IPS DF 4.7 (cell line): Measurements from ENCODE around the gene NFIA.

Source experiments
- DNase-seq: peaks from one replicate; pipeline ENCODE4 v3.0.0-alpha.2; 2013; ENCODE audit warnings: low spot score; ENCODE audit errors: extremely low read depth

NFIA gene

DNA sequence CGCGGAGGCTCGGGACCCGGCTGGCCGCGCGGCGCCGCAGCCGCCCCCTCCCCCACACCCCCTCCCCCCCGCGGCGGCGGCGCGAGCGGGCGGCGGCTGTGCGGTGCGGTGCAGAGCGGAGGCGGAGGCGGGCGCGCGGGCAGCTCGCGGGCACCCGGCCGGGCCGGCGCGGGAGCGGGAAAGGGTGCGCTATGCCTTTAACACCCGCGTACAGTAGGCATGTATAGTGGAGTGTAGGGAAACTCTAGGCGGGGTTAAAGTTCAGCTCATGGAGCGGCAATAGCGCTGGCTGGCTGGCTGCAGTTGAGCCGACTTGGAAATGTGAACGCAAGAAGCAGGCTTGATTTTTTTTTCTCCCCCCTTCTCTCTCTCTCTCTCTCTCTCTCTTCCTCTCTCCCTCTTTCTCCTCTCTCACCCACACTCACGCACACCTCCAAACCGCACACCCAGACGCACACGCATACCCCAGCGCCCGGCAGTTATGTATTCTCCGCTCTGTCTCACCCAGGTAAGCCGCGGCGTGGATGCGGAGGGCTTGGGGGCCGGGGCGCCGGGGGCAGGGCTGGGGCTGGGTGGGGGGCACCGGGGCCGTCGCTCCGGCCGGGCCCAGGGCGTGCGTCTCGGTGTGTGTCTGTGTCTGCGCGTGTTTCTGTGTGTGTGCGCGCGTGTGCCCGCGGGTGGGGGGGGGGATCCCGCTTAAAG, at the start of gene NFIA:
TSS of gene NFIA (plus strand) at position 251 of the 702 bp plus-strand sequence.
- no peak for DNase-seq

DNA sequence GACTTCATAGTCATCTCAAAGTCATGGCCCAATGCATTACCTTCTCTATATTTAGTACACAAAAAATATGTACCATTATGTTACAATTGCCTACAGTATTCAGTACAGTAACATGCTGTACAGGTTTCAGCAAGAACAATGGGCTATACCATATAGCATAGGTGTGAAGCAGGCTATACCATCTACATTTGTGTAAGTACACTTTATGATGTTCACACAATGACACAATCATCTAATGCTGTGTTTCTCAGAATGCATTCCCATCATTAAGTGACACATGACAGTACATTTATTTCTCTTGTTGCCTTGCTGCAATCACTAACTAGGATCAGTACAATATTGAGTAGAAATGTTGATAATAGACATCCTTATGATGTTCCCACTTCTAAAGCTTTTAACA, 46.5 kb upstream of the NFIA start:
- DNase-seq: no peak

DNA sequence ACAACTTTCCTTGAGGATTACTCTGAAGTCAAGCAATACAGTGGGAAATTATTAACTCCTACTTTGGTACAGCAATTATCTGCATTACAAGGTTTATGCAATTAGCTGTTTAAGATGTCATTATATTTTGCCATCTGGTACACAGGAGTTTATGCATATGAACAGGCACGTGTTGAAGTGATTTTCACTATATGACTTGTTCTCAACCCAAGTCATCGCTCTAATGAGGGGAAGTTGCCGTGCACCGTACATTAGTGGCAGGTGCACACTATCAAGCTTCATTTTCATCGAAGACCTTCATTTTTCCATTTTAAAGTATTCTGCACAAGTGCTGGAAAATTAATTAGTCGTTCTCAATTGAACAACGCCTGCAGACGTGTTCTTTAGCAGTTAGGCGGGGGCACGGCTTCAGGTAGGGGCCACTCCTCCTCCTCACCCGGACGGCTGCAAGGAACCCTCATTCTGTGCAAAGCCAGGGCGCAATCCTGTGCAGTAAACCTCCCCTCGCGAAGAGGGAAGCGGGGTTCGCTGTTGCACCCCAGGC, 39.8 kb upstream of the NFIA start:
- DNase-seq: no peak

DNA sequence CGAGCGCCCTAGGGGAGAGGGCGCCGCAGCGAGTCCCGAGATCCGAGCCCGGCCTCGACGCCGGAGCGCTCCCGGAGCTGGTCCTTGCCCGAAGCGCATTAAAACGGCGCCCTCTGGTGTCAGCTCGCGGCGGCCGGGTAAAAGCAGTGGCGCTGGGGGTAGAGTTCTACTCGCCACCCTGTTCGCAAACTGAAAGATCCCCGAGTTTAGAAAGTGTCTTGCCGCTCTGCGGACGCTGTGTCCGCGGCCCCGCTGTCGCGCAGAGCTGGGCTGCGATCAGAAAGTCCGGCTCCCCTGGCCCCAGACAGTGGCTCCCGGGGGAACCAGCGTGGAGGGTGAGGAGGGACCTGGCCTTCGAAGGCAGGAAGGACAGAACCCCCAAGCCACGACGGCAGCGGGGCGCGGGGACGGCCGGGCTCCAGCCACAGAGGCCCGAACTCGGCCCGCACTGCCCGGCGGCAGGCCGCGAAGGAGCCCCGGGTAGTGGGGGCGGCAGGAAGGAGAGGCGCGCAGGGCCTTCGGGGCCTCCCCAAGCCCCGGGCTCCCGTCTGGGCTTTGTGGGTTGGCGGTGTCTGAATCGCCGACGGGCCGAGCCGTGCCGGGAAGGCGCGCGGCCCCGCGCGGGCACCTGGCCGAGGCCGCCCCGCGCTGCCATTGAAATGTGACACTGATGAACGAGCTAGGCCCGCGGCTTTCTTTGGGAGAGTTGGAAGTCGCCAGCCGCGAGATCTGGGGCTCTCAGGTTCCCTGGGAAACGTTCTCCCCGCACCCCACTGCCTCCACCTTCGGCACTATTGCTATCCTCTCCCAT, 39.1 kb upstream of the NFIA start:
- no peak for DNase-seq

DNA sequence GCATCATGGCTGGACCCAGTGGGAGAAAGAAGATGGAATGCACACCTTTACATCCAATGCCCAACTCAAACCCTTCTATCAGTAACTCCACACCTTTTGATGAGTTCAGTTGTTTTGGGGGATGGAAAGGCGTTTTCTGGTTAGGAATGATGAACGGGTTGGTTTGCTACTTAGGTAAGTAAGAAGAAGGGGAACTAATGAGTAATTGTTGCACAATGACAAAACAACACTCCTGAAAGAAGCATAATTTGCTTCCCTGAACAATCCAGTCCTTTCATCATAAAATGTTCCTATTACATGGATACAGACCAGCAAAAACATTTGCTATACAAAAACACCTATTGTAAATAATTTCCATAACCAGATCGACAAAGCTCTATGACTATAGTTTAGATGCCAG, 35.9 kb upstream of the NFIA start:
- no peak for DNase-seq

DNA sequence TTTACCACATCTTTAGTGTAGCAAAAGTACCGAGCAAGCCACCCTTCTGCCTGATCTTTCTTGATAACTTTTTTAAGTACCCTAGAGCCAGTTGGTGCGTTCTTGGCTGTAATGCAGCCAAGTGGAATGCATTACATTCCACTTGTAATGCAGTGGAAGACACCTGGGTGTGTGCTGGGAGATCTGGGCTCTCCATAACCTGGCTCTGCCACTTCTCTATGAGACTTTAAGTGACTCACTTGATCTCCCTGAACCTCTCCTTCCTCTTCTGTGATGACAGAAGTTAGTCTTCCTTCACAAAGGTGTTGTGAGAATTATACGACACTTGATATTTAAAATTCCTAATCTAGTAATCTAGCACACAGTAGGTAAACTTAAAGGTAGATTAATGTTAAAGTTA, 35.3 kb upstream of the NFIA start:
- no peak for DNase-seq

DNA sequence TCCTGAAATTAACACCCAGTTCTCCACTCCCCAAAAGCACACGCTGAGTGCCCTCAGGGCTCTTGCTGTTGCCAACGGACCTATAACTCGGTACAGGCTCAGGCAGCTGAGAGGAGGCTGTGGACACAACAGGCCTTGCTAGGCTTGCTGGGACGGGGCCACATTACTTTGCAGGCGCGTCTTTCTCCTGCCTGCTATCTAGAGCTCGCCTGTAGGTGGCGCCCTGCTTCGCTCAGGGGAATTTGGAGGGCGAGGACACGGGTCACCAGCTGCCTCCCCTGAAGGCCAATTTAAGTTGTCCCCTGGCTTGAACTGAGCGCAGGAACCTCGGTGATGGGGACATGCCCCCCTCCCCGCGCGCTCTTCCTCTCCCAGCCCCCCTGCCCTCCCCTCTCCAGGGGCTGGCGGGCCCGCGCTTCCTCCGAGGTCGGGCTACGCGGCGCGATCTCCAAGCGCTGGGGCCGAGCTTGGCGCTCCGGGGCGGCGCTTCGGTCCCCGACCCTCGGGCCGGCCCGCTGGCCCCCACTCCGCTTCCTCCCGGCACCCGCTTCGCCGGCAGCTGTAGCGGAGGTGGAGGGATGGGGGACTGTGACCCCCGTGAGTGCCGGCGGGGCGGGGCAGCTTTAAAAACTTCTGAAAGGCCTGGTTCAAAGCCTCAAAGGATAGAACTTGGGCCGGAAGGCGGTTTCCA, 32.4 kb upstream of the NFIA start:
- DNase-seq: no peak

DNA sequence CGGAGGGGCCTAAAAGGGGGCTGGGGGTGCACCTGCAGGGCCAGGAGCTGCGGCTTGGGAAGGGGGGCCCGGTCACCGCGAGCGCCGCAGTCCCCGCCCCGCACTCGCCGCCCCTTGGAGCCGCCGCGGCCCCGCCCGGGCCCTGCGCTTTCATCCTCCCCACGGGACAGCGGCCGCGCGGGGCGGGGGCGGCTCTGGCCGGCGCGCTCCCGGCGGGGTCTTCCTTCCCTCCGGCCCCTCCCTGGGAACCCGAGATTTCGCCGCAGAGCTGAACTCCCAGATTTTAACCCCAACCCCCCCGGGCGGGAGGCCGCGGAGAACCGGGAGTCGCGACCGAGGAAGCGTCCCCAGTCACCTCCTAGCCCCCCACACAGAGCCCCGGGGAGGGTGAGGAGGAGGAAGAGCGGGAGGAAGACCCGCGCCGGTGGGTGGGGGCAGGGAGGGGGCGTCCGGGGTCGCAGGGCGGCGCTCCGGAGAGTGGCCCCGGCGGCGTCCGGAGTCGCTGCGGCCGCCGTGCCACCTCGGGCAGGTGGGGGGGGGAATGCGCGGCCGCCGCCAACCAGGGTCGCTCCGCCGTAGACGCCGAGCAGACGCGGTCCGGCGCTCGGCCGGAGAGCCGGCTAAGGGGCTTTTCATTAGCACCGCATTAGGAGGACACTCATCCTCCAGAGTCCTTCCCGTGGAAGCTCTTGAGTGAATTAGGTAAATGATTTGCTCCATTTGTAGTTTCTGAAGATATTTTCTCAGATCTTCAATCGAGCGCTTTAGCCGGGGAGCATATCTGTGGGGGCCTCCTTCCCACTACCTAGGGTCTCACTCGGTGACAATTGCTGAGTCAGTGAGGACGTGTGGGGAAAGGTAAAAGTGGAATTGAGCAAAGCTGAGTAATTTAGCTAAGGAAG, 31.6 kb upstream of the NFIA start:
- DNase-seq: no peak

DNA sequence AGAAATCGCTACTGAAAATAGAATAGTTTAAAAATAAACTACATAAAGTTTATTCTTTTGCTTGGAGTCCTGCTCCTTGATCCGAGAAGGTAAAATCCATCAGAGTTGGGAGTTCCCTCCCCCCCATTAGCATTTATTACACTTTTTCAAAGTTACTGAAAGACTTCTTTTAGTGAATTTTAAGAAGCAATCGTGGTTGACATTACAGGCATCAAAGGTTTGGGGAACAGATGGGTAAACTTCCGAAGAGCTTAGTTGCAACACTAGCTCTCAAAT, 31.0 kb upstream of the NFIA start:
- no peak for DNase-seq

DNA sequence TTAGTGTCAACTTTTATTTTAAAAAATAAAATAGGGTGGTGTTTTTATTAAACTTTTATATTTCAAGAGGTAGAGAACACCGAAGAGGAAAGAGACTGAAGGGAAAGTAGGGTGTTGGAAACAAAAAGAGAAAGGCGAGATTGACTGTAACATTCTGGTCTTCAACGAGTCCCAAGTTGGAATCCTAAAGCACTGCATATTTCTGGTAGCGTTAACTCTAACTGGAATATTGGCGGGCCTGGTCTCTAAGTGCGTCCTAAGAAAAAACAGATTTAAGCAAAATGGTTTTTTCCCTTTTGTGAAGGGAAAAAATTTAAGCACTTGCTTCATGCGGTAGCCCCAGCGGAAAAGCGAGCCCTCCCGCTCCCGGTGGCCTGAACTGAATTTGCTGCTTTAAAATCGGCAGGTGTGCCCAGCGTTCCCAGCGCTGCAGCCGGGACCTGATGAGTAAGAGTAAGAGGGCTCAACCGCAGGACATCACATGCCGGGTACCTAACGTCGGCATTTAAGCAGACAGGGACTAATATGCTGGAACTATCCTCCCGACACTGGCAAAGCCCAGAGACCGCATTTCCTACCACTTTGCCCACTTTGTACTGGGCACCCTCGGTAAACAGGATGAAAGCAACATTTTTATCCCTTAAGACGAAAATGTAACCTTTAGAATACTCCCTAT, 30.5 kb upstream of the NFIA start:
- DNase-seq: no peak

DNA sequence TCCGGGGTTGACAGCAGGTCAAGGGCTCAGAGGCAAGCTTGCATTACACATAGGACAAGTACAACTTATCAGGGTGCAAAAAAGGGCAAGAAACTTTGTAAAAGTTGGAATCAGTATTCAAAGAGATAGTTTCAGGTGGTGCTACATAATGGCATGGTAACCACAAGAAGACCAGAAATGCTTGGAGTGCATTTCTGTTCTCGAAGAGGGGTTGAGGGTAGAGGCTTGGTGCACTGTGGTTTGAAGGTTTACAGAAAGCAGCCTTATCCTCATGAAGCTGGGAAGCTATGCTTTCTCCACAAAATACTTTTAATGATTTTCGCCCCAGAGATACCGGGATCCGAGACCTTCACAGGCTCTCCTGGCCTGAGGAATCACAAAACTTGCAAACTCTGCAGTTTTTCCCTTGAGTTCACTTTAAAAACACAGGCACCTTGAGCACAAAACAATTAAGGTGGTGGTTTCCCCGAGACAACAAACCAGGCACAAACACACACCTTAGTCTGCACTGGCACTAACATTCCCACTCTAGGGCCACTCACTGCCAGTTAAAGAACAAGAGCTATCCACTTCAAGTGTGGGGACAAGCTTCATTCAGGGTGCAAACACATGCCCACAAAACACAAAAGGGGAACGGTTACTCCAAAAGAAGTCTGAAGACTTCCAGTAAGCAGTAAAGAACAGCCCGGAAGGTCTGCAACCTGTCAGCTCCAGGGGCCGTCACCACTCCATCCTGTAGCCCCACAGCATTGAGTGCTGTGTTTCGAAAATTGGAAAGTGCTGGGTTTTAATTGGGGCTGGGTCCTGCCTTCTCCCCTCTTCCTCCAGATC, 29.8 kb upstream of the NFIA start:
- no peak for DNase-seq

DNA sequence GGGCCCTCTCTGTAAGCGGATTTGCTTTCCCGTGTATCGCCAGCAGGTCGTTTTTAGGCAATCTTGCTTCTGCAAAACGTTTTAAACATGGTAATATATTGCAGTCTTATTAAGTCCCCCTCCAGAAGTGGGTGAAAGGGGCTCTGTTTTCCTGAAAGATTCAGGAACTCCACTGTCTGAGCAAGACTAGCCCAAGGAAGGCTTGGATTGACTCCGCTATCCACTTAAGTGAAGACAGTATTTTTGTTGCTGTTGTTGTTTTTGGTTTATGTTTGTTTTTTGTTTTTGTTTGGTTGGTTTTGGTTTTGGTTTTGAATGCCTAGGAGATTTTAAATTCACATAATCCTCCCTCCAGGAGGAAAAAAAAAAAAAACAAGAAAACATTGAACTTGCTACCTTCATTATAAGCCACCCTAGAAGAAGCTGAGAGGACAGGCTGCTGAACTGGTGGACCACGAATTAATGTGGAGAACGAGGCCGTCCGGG, 29.1 kb upstream of the NFIA start:
- no peak for DNase-seq

DNA sequence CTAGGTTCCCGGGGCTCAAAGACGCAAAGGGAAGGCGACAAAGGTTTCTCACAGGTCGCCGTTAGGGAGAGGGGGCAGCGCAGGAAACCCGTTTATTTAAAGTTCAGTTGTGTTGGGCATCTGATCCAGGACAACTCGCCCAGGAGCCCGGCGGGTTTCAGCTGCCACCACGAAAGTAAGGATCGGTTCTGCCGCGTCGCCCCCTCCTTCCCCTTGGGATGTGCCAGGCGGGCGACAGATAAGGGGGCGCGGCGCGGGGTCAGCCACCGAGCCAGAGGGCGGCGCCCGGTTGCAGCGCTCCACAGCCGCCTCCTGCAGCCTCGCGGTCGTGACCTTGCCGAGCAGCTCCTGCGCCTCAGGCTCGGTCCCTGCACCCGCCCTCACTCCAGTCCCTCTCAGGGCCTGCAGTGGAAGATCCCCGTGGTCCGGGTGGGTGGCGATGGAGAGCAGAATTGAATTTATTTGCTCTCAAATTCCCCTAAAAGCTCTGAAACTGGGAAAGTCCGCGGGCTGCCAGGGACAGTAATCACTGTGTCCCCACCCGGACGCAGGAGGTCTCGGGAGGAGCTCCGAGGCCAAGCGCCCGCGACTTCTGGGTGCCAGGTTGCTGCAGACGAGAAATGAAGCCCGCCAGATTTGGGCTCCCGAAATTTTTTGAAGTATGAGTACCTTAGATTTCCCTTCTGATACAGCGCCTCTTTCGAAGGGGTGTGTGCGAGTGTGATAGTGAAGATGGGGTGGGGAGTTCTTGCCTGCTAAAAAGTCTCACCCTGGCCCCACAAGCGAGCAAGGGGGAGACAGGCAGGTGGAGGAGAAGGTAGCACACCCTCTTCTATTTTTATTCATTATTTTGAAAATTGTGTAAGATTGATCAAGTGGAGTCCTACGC, 28.4 kb upstream of the NFIA start:
- DNase-seq: no peak

DNA sequence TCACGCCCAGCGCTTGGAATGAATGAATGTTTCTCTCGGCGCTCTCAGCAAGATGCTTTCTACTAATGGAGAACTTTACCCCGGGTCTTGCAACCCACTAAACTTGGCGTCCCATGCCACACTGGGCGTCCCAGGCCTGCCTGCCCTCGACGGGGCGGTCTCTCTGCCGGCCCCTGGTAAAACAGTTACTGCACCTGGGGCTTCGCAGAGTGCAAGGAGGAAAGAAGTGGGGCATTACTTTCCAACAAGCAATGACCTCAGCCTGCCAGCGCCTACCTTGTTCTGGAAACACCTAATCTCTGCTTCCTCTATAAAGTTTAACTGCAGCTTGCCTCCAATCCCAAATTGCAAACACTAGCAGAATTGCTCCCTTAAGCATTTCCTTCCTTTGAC, 27.8 kb upstream of the NFIA start:
- DNase-seq: no peak

DNA sequence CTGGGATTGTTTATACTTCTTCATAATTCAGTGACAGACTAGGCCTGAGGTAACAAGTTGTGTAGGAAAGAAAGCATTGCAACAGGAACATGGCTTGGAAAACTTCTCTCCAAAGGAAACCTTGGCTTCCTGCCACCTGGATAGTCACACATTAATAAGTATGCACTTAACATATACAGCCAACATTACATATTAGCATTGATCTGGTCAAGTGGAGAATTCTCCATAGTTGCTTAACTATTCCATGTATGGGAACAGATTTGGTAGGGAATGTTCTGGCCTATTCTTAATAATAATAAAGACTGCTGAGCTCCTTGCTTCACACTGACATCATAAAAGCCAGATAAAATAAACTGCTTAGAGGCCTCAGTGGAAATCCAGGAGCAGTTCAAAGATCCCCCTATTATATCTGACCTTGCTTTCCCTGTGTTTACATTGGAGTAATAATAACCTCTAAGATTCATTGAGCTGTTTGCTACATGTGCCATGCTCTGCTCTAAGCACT, 27.2 kb upstream of the NFIA start:
- no peak for DNase-seq

DNA sequence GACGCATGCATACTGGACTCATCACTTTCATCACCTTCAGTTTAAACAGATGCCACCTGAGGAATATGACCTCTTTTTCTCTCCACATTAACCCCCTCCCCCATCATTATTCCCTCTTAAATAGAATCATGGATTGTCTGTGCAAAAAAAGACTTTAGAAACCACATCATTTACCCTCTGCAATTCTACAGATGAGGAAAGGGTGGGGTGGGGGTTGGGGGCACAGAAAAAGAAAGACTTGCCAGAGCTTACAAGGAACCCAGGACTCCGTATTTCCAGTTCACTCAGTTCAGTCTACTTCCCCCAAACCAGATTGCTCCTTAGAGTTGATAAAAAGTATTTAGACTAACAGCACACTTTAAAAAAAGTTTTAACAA, 26.2 kb upstream of the NFIA start:
- no peak for DNase-seq

DNA sequence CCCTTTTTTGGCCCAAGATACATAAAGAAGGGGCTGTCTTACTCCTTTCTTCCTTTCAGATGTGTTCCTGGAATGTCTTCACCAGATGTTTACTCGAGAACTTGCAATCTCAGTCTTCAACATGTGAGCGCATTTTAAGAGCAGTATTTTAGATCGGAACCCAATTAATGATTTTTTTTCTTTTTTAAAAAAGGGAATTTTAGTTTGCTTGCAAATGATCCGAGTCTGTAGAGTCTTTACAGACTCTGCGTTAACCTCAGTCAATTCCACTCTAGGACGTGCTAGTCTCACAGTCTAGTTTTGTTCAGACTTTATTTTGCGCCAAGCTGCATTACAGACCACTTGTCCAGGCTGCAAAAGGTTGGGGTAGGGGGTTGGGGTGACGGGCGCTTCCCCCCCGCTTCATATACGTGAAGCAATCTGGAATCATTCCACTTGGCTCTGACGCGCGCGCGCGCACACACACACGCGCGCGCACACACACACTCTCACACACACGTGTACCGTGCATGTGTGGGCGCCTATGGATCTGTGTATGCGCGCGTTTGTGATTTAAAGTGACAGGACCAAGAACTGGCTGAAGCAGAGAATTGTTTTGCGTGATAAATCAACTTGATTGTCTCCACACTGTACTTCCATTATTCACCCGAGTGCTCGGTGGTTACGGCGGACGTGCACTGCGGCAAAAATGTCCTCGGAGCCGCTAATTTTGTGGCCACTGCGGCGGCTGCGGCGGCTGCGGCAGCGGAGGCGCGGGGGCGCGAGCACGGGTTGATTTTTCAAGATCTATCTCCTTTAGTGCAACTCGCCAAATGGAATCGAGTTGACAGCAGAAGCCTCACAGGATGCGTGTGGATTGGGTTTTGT, 25.6 kb upstream of the NFIA start:
- no peak for DNase-seq
